NCI-H2227 (cell line): ENCODE results near the gene RPN1.
A peak's percentile ranks its signal among the peaks of the same experiment; 100 is the strongest.
"Not testable (repeated sequence)": the region's sequence is repeated elsewhere in the genome, so short reads cannot be mapped to it uniquely, and the experiment has no call there.

Source experiments
- DNase-seq: peaks from one replicate; lab custom pipeline; 2025; ENCODE audit not compliant: unreplicated experiment; lab: John Stamatoyannopoulos, UW

Gene RPN1

GRCh38 chr3:128653383-128653992 is 2.9 kb upstream of the RPN1 start:
- DNase-seq: not testable (repeated sequence)

- DNase-seq: no peak
These were observed 1.5 kb downstream of the RPN1 start for GRCh38 chr3:128648940-128649663.

GRCh38 chr3:128648402-128648801 is 2.2 kb downstream of the RPN1 start:
- no peak for DNase-seq

- DNase-seq: no peak
These were observed 3.3 kb downstream of the RPN1 start for GRCh38 chr3:128647307-128647706.

GRCh38 chr3:128634075-128634611 is 16.5 kb downstream of the RPN1 start:
- no peak for DNase-seq

- no peak for DNase-seq
These were observed 18.3 kb downstream of the RPN1 start for GRCh38 chr3:128632301-128632700.

GRCh38 chr3:128629936-128630335 is 20.7 kb downstream of the RPN1 start:
- no peak for DNase-seq

- DNase-seq: no peak
These were observed 25.1 kb downstream of the RPN1 start for GRCh38 chr3:128625409-128625945.

- no peak for DNase-seq
These were observed 26.0 kb downstream of the RPN1 start for GRCh38 chr3:128624526-128625138.

GRCh38 chr3:128623762-128624176 is 26.8 kb downstream of the RPN1 start:
- DNase-seq: no peak

GRCh38 chr3:128621931-128622330 is 28.7 kb downstream of the RPN1 start:
- no peak for DNase-seq

GRCh38 chr3:128621234-128621633 is 29.4 kb downstream of the RPN1 start:
- no peak for DNase-seq

- no peak for DNase-seq
These were observed 30.3 kb downstream of the RPN1 start for GRCh38 chr3:128620268-128620691.

- no peak for DNase-seq
These were observed 31.3 kb downstream of the RPN1 start for GRCh38 chr3:128619146-128619890.

GRCh38 chr3:128618398-128618726 is 32.3 kb downstream of the RPN1 start:
- DNase-seq: no peak

GRCh38 chr3:128617557-128618397 is 32.8 kb downstream of the RPN1 start:
- peak; percentile 97 for DNase-seq

- no peak for DNase-seq
These were observed 33.4 kb downstream of the RPN1 start for GRCh38 chr3:128617270-128617556.

GRCh38 chr3:128616516-128617269 is 33.9 kb downstream of the RPN1 start:
- DNase-seq: no peak

GRCh38 chr3:128614076-128614475 is 36.5 kb downstream of the RPN1 start:
- no peak for DNase-seq
